Activated CD8-positive, alpha-beta T cell treated with anti-CD3 and anti-CD28 coated beads for 36 hours (primary cell): Measurements from ENCODE around the gene STK38L. TPM values are rescaled to one million over a fixed set of nuclear protein-coding genes. Genes with fewer than 3 reads are reported as not detected.

ENCODE experiments used
- ATAC-seq: fragments of 200-7000 bp; cut with Tn5 transposase; one replicate; pipeline ENCODE4 v1.10.0; 2021; ENCODE audit warnings: mild to moderate bottlenecking, moderate library complexity
- CTCF ChIA-PET: fragments of 350-600 bp; sonication (Branson Sonifier 250); formaldehyde crosslinking; loops from one replicate; lab custom pipeline; 2021; ENCODE audit warnings: antibody characterized with exemption; lab: Charles Lee
- POLR2A ChIA-PET: fragments of 350-600 bp; sonication (Branson Sonifier 250); formaldehyde crosslinking; loops from one replicate; lab custom pipeline; 2021; ENCODE audit warnings: antibody characterized with exemption; lab: Charles Lee
- DNase-seq: peaks from one replicate; pipeline ENCODE4 v3.0.0-alpha.2; 2020
- H3K27ac Mint-ChIP-seq: one replicate; pipeline ENCODE4 v1.8.0; 2021; ENCODE audit warnings: mild to moderate bottlenecking, mixed read lengths
- H3K27me3 Mint-ChIP-seq: one replicate; pipeline ENCODE4 v1.8.0; 2021; ENCODE audit warnings: mixed read lengths
- H3K36me3 Mint-ChIP-seq: one replicate; pipeline ENCODE4 v1.8.0; 2021; ENCODE audit warnings: low read depth, mixed read lengths
- H3K4me1 Mint-ChIP-seq: one replicate; pipeline ENCODE4 v1.8.0; 2021; ENCODE audit warnings: low read depth, mixed read lengths
- H3K4me3 Mint-ChIP-seq: one replicate; pipeline ENCODE4 v1.8.0; 2021; ENCODE audit warnings: mild to moderate bottlenecking, moderate library complexity, mixed read lengths
- H3K9me3 Mint-ChIP-seq: one replicate; pipeline ENCODE4 v1.8.0; 2021; ENCODE audit warnings: mixed read lengths
- intact Hi-C: fragments of 100-400 bp; cut with micrococcal nuclease; formaldehyde crosslinking; loops from one replicate; pipeline ENCODE4 v1.10.0; 2022
- total RNA-seq, 2 experiments: library from RNA; stranded (reverse); gene quantifications; one replicate each; pipeline ENCODE4 v1.2.3, GENCODE V29; 2021
- TF ChIP-seq, protein P1 (sequence below): fragments of 200-600 bp; IDR thresholded peaks from one replicate; pipeline ENCODE4 v1.8.0; 2022; ENCODE audit warnings: antibody characterized with exemption, mild to moderate bottlenecking

Gene STK38L
- total RNA-seq, 2 experiments from 2014 or later: 23.5 to 27.6 TPM

- ATAC-seq (no peak), DNase-seq (no peak)
- no peak overlapping the region for H3K27ac Mint-ChIP-seq
- H3K27me3 Mint-ChIP-seq: no peaks in the 10 kb centered on the region
- H3K4me1 Mint-ChIP-seq: peaks cover 12% of the 10 kb centered on the region
- intact Hi-C loops: no loop called here
- no peaks in the 10 kb centered on the region for H3K36me3 Mint-ChIP-seq
- TF ChIP-seq, protein P1, sequence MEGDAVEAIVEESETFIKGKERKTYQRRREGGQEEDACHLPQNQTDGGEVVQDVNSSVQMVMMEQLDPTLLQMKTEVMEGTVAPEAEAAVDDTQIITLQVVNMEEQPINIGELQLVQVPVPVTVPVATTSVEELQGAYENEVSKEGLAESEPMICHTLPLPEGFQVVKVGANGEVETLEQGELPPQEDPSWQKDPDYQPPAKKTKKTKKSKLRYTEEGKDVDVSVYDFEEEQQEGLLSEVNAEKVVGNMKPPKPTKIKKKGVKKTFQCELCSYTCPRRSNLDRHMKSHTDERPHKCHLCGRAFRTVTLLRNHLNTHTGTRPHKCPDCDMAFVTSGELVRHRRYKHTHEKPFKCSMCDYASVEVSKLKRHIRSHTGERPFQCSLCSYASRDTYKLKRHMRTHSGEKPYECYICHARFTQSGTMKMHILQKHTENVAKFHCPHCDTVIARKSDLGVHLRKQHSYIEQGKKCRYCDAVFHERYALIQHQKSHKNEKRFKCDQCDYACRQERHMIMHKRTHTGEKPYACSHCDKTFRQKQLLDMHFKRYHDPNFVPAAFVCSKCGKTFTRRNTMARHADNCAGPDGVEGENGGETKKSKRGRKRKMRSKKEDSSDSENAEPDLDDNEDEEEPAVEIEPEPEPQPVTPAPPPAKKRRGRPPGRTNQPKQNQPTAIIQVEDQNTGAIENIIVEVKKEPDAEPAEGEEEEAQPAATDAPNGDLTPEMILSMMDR: no peak
- POLR2A ChIA-PET: interaction anchor here (1.3 kb wide), 1 partner anchor 39 kb away, joined by 3 read pairs; no protein-coding TSS in a partner anchor
- H3K4me3 Mint-ChIP-seq: no peak overlapping the region
- CTCF ChIA-PET: interaction anchor here (0.7 to 2.2 kb wide), 3 partner anchors 12 to 54 kb away, joined by 3 to 8 read pairs (median 7); no protein-coding TSS in a partner anchor
- no peaks in the 10 kb centered on the region for H3K9me3 Mint-ChIP-seq
Observed at GRCh38 chr12:27284021-27284420, 39.9 kb downstream of the STK38L start.

DNA sequence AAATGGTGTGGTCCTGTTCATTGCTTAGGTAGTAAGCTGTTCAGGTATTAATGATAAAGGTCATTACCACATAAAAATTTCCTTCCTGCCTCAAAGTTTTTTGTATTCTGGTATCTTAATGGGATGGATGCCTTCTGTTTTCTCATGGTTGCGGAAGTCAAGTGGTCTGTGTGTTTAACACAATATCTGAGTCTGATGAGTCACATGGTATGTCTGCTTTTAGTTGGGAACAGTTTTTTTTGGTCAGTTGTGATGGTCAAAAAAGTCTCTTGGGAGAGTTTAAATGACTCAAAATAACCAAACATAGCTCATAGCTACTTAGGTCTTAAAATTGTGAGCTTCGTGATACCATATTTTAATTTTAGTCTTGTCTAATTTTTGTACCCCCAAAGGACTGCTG, 40.7 kb downstream of the STK38L start:
- ATAC-seq: no peak
- no peak for DNase-seq
- intact Hi-C loops: no loop called here
- Mint-ChIP-seq H3K9me3 (no peaks in the 10 kb centered on the region), H3K36me3 (no peaks in the 10 kb centered on the region), H3K27me3 (no peaks in the 10 kb centered on the region), H3K27ac (no peak overlapping the region), H3K4me3 (no peak overlapping the region), H3K4me1 (peaks cover 8% of the 10 kb centered on the region)
- CTCF ChIA-PET: interaction anchor here (1.2 to 2.2 kb wide), 4 partner anchors 13 to 400 kb away, joined by 3 to 8 read pairs (median 6); no protein-coding TSS in a partner anchor
- TF ChIP-seq, protein P1: no peak
- POLR2A ChIA-PET: interaction anchor here (1.3 kb wide), 1 partner anchor 40 kb away, joined by 3 read pairs; no protein-coding TSS in a partner anchor

GRCh38 chr12:27285403-27285802, 41.3 kb downstream of the STK38L start:
- CTCF ChIA-PET: interaction anchor here (1.1 to 2.2 kb wide), 5 partner anchors 9 to 400 kb away, joined by 3 to 8 read pairs (median 4); no protein-coding TSS in a partner anchor
- intact Hi-C loops: no loop called here
- POLR2A ChIA-PET: no interaction called here
- TF ChIP-seq, protein P1: no peak
- Mint-ChIP-seq H3K36me3 (peaks cover under 1% of the 10 kb centered on the region), H3K4me1 (peaks cover 6% of the 10 kb centered on the region), H3K27ac (no peak overlapping the region), H3K9me3 (no peaks in the 10 kb centered on the region), H3K27me3 (no peaks in the 10 kb centered on the region), H3K4me3 (no peak overlapping the region)
- ATAC-seq: no peak
- DNase-seq: no peak

- ChIA-PET POLR2A (interaction anchor here (0.9 to 1.3 kb wide), 2 partner anchors 45 to 135 kb away, joined by 3 to 4 read pairs; partner anchors contain the start of gene STK38L), CTCF (interaction anchor here (1.1 to 1.3 kb wide), 2 partner anchors 17 to 405 kb away, joined by 3 read pairs; no protein-coding TSS in a partner anchor)
- no peaks in the 10 kb centered on the region for H3K9me3 Mint-ChIP-seq
- H3K4me1 Mint-ChIP-seq: peaks cover 6% of the 10 kb centered on the region
- no peak overlapping the region for H3K27ac Mint-ChIP-seq
- DNase-seq (no peak), ATAC-seq (no peak)
- intact Hi-C loops: no loop called here
- H3K4me3 Mint-ChIP-seq: no peak overlapping the region
- peaks cover 1% of the 10 kb centered on the region for H3K36me3 Mint-ChIP-seq
- TF ChIP-seq, protein P1: no peak
- H3K27me3 Mint-ChIP-seq: no peaks in the 10 kb centered on the region
Observed at GRCh38 chr12:27289414-27289813, 45.3 kb downstream of the STK38L start.

GRCh38 chr12:27290501-27291168, 46.5 kb downstream of the STK38L start:
- no peak overlapping the region for H3K27ac Mint-ChIP-seq
- peaks cover 3% of the 10 kb centered on the region for H3K4me1 Mint-ChIP-seq
- H3K27me3 Mint-ChIP-seq: no peaks in the 10 kb centered on the region
- intact Hi-C loops: no loop called here
- POLR2A ChIA-PET: interaction anchor here (1.3 kb wide), 1 partner anchor 46 kb away, joined by 4 read pairs; the partner anchor contains the start of gene STK38L
- peaks cover 2% of the 10 kb centered on the region for H3K36me3 Mint-ChIP-seq
- no peaks in the 10 kb centered on the region for H3K9me3 Mint-ChIP-seq
- H3K4me3 Mint-ChIP-seq: no peak overlapping the region
- TF ChIP-seq, protein P1: no peak
- CTCF ChIA-PET: no interaction called here
- no peak for DNase-seq
- ATAC-seq: no peak
